NCI-H748 treated with DMSO at 0.1 percent for 48 hours (cell line): ENCODE measurements around the gene TRNAU1AP.
"Not testable (repeated sequence)": the region's sequence is repeated elsewhere in the genome, so short reads cannot be mapped to it uniquely, and the experiment has no call there.

ENCODE experiments used
- DNase-seq: peaks from one replicate; lab custom pipeline; 2025; lab: John Stamatoyannopoulos, UW

The TRNAU1AP gene

GRCh38 chr1:28552758-28553663, at the start of gene TRNAU1AP:
TSS of gene TRNAU1AP (plus strand) at chr1:28553085. CDS start at chr1:28553111, 26 bp downstream.
- peak; percentile 85 for DNase-seq

DNA sequence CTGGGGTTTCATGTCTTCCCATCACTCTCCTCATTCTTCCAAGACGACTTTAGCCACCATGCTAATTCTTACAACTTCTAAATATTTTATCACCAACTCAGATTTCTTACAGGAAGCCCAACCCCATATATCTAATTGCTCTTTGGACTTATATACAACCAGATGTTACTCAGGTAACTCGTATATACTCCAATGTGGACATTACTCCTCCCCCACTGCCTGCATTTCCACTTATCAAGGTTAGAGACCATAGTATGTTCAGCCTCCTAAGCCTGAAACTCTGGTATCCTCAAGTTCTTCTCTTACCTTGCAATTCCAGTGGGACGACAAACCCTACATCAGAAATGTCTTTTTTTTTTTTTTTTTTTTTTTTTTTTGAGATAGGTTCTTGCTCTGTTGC, 49.8 kb upstream of the TRNAU1AP start:
- DNase-seq = no peak

DNA sequence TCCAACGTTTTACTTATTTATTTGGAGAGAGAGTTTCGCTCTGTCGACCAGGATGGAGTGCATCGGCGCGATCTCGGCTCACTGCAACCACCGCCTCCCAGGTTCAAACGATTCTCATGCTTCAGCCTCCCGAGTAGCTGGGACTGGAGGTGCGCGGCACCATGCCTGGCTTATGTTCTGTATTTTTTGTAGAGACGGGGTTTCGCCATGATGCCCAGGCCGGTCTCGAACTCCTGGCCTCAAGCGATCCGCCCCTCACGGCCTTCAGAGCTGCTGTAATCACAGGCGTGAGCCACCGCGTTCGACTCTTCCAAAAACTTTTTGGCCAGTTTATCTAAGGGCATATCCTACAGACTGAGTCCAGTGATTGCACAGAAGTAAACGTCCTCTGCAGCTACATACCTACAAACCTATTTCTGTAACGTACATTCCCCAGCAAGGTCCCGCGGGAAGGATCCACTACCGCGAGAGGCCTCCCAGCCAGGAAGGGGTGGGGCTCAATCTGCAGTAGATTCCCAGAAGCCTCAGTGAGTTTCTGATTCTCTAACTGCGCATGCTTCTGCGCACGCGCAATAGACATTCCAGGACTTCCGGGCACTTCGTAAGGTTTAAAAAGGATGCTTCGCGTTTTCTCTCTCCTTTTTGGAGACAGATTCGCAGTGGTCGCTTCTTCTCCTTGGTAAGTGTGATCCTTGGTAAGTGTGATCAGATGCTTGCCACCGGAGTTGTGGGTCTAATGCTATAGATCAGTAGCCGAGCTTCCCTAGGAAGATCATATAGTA, 47.3 kb upstream of the TRNAU1AP start, which contains the start of gene RCC1:
Gene RCC1 (plus strand): TSS at position 638 of the 782 bp plus-strand sequence. CDS start 23,824 bp downstream, outside the sequence.
- DNase-seq = peak; percentile 87

- DNase-seq = no peak
Observed at GRCh38 chr1:28506907-28507246, 46.0 kb upstream of the TRNAU1AP start.

DNA sequence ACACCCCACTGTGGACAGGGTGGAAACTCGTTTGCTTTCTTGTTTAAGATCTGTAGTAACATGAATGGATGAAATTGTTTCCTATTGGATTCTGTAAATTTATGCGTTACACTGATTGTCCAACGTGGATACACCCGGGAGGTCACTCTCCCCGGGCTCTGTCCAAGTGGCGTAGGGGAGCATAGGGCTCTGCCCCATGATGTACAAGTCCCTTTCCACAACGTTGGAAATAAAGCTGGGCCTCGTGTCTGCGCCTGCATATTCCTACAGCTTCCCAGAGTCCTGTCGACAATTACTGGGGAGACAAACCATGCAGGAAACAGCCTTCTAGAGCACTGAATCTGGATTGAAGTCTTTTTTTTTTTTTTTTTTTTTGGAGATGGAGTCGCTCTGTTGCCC, 45.6 kb upstream of the TRNAU1AP start:
- no peak for DNase-seq

DNA sequence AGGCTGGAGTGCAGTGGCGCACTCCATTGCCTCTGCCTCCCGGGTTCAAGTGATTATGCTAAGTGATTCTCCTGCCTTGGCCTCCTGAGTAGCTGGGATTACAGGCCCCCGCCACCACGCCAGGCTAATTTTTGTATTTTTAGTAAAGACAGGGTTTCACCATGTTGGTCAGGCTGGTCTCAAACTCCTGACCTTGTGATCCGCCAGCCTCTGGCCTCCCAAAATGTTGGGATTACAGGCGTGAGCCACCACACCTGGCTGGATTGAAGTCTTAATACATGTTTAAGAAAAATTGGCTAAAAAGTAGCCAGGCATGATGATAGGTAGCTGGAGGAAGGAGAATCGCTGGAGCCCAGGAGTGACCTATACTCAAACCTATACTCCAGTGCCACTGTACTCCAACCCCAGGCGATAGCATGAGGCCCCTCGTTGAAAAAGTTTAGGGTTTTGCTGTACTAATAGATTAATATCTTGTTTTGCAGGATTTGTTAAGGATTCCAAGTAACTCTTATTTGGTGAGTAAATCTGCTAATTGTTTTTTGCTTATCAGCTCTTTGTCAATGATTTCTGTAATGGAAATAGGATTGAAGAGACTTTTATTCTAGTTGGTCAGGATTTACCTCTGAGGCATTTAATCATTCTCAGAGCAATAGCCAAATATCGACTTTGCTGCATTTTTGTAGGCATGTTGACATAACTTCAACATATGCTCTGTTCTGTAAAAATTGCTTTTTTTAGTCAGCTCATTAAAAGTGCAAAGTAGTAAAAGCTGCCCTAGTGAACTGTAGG, 45.0 kb upstream of the TRNAU1AP start:
- no peak for DNase-seq

- no peak for DNase-seq
Observed at GRCh38 chr1:28508435-28508754, 44.5 kb upstream of the TRNAU1AP start.

DNA sequence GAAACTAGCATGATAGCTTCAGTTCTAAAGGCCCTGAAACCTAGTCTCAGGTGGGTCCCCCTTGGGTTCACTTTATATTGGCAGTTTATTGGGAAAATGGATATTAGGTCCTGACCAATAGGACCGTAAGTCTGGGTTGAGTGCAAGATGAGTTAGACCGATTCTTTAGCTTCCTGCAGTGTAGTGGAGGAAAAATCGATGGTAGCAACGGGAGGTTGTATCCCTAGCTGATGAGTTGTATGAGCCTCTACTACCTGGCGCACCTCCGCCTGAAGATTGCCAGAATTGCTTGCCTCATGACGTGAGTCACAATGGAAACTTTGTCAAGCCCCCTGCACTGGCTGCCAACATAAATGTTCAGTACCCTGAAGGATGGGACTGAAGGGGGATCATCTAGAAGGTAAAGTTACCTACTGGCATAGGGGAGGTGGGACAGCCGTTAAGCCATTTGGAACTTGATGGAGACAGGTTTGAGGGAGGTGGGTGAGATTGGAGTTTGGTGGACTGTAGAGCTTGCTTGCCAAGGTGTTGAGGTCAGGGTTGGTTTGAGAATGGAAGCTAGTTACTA, 43.1 kb upstream of the TRNAU1AP start:
- no peak for DNase-seq

DNA sequence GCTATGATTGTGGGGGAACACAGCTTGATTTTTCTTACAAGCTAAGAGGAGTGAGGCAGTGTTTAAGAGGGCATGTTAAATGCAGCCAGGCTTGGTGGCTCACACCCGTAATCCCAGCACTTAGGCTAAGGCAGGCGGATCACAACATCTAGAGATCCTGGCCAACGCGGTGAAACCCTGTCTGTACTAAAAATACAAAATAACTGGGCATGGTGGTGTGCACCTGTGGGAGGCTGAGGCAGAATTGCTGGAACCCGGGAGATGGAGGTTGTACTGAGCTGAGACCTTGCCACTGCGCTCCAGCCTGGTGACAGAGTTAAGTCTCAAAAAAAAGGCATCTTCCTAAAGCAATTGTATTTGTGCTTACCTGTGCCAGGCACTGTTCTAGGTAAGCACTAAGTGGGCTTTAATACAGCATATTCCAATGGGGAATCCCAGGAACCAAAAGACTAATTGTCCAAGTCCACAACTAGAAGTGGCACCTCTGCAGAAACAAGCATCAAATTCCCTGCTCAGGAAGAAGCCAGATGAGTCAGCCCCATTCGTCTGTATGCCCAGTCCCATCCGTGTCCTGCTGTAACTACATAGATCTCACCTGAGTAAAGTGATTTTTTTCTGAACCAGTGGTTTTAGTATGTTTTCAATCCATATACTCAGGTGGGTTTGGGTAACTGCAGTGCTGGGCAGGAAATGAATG, 42.5 kb upstream of the TRNAU1AP start:
- DNase-seq = no peak

DNA sequence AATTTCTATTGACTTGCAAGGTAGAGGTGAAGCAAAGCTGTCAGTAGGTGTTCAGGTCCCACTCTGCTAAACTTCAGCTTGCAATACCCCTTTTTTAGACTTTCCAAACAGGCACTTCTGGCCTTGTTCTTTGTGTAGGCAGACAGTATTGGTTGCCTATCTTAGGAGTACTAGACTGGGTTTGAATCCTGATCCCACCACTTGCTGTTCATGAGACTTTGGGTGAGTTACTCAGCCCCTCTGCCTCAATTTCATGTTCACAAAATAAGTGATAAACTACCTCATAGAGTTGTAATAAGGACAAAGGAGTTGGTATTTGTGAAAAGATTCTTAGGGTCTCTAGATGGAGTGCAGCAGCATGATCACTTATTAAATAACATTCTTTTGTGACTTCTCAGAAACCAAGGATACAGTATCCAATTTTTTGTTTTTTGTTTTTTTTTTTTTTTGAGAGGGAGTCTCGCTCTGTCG, 41.9 kb upstream of the TRNAU1AP start:
- no peak for DNase-seq

GRCh38 chr1:28512058-28512611, 40.8 kb upstream of the TRNAU1AP start:
- no peak for DNase-seq

DNA sequence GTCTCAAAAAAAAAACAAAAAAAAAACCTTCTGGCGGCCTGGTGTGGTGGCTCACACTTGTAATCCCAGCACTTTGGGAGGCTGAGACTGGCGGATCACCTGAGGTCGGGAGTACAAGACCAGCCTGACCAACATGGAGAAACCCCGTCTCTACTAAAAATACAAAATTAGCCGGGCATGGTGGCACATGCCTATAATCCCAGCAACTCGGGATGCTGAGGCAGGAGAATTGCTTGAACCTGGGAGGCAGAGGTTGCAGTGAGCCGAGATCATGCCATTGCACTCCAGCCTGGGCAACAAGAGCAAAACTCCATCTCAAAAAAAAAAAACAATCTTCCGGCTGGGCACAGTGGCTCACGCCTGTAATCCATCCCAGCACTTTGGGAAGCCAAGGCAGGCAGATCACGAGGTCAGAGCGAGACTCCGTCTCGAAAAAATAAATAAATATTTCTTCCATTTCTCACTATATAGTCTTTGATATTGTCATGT, 38.4 kb upstream of the TRNAU1AP start:
- DNase-seq = not testable (repeated sequence)

- no peak for DNase-seq
Observed at GRCh38 chr1:28516518-28516956, 36.3 kb upstream of the TRNAU1AP start.

DNA sequence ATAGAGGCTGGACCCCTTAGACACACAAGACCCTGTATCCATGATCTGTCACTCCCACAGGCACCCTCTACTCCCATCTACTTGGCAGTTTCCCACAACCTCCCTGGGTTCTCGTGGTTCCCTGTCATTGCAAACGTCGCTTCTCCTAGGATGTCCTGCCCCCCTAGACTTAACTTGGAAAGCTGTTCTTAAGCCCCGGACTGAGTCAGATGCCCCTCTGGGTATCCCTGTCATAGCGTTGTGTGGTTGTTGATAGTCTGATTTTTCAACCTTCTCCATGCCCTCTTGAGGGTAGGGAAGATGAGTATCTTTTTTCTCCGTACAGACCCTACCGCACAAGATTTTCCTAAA, 35.3 kb upstream of the TRNAU1AP start:
- no peak for DNase-seq

GRCh38 chr1:28518000-28518744, 34.7 kb upstream of the TRNAU1AP start:
- peak; percentile 45 for DNase-seq

- no peak for DNase-seq
Observed at GRCh38 chr1:28518745-28519341, 34.0 kb upstream of the TRNAU1AP start.

DNA sequence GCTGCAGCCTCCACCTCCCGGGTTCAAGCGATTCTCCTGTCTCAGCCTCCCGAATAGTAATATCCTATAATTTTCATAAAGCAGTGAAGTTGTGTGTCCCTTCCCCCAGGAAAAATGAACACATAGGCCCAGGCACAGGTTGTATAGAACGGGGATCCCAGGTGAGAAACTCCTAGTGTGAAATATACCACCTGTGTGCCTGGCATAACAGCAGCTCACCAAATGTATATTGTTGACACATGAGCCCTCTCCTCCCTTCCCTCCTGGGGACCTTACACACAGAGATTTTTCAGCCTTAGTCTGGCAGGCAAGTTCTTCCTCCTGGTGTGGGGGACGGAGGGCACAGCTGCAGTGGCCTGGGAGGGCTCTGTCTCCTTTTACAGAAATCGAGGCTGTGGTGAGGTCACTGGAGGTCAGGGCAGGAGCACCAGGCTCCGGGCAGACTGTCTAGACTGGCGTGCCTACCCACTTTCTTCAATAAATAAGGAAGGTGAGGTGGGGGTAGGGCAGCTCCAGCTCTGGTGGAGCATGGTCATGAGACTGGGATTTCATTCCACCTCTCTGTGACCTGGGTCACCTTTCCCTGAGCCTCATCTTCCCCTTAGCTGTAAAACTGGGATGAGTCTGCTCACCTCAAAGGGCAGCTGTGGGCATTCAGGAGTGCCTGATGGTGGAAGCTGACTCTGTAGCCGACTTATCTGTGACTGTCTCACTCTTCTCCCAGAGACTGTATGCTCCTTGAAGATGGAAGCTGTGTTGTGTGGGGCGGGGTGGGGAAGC, 32.7 kb upstream of the TRNAU1AP start:
- DNase-seq = no peak

DNA sequence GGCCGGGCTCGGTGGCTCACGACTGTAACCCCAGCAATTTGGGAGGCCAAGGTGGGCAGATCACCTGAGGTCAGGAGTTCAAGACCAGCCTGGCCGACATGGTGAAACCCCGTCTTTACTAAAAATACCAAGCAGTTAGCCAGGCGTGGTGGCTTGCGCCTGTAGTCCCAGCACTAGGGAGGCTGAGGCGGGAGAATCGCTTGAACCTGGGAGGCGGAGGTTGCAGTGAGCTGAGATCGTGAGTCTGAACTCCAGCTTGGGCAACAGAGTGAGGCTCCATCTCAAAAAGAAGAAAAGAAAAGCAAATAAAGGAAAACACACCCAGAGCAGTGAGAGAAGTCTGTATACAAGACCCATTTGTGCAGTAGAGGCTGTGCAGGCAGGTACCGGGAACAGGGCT, 32.1 kb upstream of the TRNAU1AP start:
- not testable (repeated sequence) for DNase-seq
